Right forelimb (tissue), 1 donor: ENCODE measurements around the gene FFAR3.
"Not testable (repeated sequence)": the region's sequence is repeated elsewhere in the genome, so short reads cannot be mapped to it uniquely, and the experiment has no call there.

Experiments
- DNase-seq: peaks from one replicate; pipeline ENCODE4 v3.0.0-alpha.2; 2018

Gene FFAR3

DNA sequence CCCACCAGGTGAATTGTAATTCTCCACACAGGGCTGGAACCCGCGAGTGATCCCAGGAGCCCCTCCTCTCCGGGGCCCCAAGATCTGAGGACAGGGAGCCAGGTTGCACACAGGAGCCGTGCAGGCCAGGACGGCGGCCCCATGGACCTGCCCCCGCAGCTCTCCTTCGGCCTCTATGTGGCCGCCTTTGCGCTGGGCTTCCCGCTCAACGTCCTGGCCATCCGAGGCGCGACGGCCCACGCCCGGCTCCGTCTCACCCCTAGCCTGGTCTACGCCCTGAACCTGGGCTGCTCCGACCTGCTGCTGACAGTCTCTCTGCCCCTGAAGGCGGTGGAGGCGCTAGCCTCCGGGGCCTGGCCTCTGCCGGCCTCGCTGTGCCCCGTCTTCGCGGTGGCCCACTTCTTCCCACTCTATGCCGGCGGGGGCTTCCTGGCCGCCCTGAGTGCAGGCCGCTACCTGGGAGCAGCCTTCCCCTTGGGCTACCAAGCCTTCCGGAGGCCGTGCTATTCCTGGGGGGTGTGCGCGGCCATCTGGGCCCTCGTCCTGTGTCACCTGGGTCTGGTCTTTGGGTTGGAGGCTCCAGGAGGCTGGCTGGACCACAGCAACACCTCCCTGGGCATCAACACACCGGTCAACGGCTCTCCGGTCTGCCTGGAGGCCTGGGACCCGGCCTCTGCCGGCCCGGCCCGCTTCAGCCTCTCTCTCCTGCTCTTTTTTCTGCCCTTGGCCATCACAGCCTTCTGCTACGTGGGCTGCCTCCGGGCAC, 6.7 kb upstream of the FFAR3 start:
- DNase-seq, result no peak

- no peak for DNase-seq
Observed at GRCh38 chr19:35352177-35352447, 6.1 kb upstream of the FFAR3 start.

GRCh38 chr19:35352448-35353304, 5.6 kb upstream of the FFAR3 start:
- peak; percentile 78 for DNase-seq

DNA sequence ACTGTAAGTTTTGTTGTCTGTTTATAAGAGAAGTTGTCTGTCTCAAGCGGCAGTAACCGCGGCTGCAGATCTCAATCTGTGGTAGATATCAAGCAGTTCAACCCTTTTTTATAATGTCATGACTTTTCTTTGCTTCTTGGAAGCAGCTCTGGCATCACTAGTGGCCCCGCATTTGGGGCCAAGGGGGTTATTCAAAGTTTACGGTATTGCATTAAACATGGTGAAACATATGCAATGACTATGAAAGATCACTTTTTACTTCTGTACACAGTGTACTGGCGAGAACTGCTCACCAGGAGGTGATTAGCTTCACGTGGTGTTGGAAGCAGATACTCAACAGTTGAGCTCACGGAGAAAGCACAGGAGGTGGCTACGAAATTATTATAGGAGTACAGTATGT, 4.6 kb upstream of the FFAR3 start:
- no peak for DNase-seq

- no peak for DNase-seq
Observed at GRCh38 chr19:35354898-35355297, 3.4 kb upstream of the FFAR3 start.

DNA sequence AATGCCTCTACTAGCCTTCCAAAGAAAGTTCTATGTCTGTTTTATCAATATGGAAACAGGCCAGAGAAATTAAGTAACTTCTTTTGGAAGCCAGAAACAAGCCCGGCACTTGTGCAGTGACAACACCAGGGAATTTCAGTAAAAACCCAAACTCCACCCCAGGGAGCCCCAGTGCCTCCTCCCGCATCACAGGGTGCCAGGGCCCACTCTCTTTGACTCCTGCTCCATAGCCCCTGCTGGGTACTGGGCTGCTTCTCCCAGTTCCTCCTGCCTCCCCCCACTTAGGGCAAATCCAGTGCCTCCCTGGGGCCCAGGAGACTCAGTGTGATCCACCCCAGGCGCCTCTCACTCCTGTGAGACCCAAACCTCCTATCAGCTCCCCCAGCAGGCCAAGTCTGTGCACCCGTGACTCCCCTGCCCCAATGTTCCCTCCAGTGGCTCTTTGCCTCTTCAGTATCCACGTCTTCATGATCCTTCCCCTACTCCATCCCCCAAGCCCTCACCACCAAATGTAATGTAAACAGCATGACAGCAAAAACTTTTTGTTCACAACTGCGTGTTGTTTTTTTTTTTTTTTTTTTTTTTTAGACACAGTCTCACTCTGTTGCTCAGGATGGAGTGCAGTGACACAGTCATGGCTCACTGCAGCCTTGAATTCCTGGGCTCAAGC, 2.3 kb upstream of the FFAR3 start:
- no peak for DNase-seq

DNA sequence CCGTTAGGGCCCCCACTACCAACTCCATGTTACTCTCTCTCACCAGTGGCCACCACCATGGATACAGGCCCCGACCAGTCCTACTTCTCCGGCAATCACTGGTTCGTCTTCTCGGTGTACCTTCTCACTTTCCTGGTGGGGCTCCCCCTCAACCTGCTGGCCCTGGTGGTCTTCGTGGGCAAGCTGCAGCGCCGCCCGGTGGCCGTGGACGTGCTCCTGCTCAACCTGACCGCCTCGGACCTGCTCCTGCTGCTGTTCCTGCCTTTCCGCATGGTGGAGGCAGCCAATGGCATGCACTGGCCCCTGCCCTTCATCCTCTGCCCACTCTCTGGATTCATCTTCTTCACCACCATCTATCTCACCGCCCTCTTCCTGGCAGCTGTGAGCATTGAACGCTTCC, 574 bp downstream of the FFAR3 start:
- DNase-seq, result not testable (repeated sequence)

DNA sequence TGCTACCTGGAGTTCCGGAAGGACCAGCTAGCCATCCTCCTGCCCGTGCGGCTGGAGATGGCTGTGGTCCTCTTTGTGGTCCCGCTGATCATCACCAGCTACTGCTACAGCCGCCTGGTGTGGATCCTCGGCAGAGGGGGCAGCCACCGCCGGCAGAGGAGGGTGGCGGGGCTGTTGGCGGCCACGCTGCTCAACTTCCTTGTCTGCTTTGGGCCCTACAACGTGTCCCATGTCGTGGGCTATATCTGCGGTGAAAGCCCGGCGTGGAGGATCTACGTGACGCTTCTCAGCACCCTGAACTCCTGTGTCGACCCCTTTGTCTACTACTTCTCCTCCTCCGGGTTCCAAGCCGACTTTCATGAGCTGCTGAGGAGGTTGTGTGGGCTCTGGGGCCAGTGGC, 1.1 kb downstream of the FFAR3 start:
- DNase-seq, result not testable (repeated sequence)

- DNase-seq, result not testable (repeated sequence)
Observed at GRCh38 chr19:35360081-35360480, 1.8 kb downstream of the FFAR3 start.

DNA sequence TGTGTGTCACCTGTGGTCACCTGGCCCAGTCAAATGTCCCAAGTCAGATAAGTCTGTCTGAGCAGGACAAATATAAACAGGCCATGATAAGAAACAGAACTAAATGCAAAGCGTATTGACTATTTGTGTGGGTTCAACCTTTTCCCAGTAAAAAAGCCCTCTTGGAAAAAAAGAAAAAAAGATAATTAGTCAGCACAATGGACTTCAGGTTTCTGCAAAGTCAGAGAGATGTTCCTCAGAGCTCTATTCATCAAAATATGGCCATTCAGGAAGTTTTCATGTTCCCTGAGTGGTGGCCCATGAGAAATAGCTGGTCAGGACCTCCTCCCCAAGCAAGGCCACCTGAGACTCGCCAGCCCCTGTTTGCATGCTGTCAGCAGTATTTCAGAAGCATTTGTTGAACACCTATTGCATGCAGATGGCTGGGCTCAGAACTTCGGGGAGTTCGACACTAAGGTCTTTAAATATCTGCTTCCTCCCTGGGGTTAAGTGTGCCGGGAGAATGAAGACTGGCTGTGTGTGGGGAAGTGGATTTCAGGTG, 2.7 kb downstream of the FFAR3 start:
- DNase-seq, result no peak

DNA sequence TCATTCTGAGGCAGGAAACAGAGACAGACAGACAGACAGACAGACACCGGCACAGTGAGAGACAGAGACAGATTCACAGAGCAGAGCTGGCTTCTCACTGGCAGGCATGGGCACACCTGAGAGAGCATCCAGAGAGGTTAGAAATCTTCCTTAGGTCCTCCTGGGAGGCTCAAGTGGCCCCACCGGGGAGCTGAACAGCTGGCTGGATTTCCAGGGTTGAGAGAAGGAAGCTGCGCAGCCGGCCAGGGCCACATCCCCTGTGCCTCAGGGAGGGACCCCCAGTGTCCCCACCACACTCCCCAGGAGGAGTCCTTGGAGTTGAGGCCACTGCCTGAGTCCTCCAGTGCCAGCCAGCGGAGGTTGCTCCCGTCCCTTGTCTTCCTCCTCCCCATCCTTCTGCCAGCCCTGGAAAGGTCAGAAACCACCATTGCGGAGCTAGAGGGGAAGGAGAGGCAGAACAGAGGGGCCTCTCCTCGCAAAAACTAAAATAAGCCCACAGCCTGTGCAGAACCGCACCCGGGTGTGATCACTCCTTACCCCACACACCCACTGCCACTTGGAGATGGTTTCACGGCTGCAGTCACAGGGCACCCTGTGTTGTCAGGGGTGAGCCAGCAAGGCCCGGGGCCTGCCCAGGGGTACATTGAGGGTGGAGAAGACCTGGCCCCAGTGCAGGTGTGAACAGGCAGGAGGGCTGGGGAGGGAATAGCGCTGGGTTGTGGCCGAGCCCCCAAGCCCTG, 4.2 kb downstream of the FFAR3 start:
- DNase-seq, result no peak

DNA sequence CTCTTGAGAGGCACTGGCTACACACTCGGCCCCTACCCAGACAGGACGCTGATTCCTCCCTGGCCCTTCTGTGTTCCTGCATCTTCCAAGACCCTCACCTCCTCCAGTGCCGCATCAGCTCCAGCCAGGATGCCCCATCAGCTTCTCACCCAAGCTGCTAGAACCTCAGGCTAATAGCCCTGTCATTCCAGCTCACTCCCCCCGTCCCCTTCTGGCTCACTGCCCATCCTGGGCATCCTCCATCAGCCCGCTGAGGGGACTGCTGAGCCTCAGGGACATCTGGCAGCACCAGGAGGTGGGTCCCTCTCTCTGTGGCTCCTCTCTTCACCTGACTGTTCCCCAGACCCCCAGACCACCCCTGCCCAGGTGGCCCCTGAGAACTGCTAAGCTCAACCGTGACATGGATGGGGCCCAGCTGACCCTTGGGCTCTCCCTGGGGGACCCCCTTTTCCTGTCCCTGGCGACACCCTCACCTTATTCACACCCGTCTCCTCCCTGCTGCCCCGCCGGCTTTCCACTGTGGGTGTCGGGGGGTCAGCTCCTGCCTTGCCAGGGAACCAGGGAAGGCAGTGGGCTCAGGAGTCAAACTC, 4.8 kb downstream of the FFAR3 start:
- no peak for DNase-seq

GRCh38 chr19:35363711-35364425, 5.6 kb downstream of the FFAR3 start:
- DNase-seq, result no peak

GRCh38 chr19:35365303-35365702, 7.0 kb downstream of the FFAR3 start:
- no peak for DNase-seq

DNA sequence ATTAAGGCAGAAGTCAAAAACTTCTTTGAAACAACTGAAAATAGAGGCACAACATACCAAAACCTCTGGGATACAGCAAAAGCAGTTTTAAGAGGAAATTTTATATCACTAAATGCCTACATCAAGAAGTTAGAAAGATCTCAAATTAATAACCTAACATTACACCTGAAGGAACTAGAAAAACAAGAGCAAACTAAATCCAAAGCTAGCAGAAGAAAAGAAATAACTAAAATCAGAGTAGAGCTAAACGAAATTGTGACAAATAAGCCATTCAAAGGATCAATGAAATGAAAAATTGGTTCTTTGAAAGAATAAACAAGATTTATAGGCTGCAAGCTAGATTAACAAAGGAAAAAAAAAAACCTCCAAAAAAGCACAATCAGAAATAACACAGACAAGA, 10.1 kb downstream of the FFAR3 start:
- no peak for DNase-seq

DNA sequence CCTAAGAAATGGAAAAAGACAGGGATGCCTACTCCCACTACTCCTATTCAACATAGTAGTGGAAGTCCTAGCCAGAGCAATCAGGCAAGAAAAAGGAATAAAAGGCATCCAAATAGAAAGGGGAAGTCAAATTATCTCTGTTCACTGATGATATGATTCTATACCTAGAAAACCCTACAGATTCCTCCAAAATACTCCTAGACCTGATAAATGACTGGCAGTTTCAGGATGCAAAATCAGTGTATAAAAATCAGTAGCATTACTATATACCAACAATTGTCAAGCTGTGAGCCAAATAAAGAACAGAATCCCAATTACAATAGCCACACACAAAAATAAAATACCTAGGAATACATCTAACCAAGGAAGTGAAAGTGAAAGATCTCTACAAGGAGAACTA, 11.3 kb downstream of the FFAR3 start:
- no peak for DNase-seq

DNA sequence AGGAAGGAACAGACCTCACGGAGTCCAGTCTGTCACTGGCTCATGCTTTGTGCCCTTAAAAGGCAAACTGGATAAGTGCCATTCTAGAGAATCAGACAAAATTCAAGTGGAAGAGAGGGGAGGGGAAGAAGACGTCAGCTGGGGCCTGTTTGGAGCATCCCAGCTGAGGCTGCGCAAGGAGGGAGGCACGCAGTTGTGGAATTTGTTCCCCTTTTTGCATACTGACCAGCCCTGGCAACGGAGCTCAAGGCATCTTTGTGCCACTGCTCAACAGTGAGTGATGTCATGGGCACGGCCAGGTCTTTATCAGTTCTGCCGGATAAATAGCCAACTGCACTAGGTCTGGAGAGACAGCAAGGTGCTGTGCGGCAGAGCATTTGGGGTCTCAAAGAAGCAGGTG, 12.5 kb downstream of the FFAR3 start, which contains the start of gene GPR42:
GPR42 (plus strand) TSS at position 347 of the 400 bp plus-strand sequence. CDS start 292 bp downstream, outside the sequence.
- no peak for DNase-seq

GRCh38 chr19:35373492-35373891, 15.2 kb downstream of the FFAR3 start:
- DNase-seq, result no peak

GRCh38 chr19:35374031-35374430, 15.8 kb downstream of the FFAR3 start:
- DNase-seq, result not testable (repeated sequence)

GRCh38 chr19:35375505-35376307, 17.4 kb downstream of the FFAR3 start:
- no peak for DNase-seq

DNA sequence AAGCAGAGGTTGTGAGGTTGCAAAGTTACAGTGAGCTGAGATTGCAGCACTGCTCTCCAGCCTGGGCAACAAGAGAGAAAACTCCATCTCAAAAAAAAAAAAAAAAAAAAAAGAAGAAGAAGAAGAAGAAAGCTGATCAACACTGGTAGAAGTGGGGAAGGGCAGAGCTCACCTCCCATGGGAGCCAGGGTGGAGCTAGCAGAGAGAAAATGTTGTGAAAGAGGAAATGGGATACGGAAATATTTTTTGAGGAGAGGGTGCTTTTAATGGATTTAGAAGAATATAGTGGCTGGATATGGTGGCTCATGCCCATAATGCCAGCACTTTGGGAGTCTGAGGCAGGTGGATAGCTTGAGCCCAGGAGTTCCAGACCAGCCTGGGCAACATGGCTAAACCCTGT, 19.4 kb downstream of the FFAR3 start:
- DNase-seq, result no peak
